Stimulated activated CD8-positive, alpha-beta memory T cell treated with anti-CD3 and anti-CD28 coated beads, Interleukin-12 subunit alpha, Interleukin-12 subunit beta, amount 100 ng/mL, for 24 hours (primary cell): ENCODE measurements around the gene B3GNT2.

Experiments
- DNase-seq: peaks from one replicate; pipeline ENCODE4 v3.0.0-alpha.2; 2020; ENCODE audit errors: extremely low read depth

Gene B3GNT2

DNA sequence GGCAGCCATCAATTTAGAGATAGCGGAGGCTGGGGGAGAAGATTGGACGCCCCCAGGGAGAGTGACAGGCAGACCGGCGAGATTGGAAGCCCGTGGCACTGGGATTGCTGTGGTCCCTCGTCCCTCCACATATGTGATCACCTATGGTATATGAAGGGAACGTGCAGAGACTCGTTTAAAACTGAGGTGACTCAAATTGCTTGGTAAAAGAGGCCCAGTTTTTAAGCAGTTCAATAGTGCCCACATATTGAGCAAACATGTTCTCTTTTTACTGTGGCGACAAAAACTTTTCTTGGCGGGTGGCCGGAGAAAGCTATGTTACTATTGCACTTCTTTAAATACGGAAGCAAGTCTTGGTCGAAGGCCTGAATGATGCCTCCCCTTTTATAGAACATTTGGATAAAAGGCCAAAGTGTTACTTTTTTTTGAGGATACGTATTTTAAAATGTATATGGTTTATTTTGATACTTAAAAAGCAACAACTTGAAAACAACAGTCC lies 9.1 kb downstream of the B3GNT2 start:
- no peak for DNase-seq

DNA sequence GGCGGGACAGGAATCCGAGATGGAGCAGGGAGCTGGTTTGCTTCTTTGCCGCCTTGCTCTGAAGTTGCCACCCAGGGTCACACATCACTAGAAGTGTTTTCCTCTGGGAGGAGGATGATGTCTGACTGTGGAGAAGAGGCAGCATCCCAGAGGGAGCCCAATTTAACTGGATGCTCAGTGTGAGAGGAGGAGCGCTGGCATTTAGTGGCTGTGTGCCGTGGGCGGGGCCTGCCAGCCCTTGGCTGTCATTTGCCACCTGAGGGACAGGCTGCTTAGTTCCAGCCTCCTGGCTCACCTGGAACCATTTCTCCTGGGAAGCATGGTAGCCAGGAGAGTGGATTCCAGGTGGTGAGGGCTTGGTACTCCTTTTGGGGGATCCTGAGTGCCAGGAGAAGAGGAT lies 9.6 kb downstream of the B3GNT2 start:
- no peak for DNase-seq

GRCh38 chr2:62206024-62206423 lies 10.1 kb downstream of the B3GNT2 start:
- no peak for DNase-seq

- no peak for DNase-seq
Observed at GRCh38 chr2:62207491-62207890, 11.6 kb downstream of the B3GNT2 start.

DNA sequence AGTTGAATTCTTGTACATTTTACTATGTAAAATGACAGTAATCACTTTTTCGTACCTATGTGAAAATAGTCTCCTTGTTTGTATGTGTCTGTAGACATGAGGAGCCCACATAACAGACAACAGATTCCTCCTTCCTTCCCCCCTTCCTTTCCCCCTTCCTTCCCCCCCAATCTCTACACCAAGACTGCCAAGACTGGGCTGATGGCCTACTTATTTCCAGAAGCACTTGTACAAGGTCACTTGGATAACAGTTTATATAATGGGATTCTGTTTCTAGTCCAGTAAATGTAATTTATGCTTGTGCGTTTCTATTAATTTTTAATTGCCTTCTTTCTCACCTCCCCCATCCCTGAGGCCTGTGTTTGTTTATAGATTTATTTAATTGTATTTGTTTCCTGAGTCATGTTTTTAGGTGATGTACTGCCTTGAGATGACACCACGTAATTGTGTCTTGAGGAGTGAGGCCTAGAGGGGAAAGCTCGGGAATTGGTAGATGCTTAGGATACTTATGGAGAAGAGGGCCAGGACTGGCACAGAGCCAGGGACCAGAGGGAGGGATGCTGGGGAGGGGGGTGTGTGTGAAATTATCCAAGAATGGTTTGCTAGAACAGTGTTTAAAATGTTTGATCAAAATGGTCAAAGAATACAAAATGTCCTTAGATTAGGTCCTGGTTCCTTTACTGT lies 12.3 kb downstream of the B3GNT2 start:
- no peak for DNase-seq

GRCh38 chr2:62208758-62209114 lies 12.8 kb downstream of the B3GNT2 start:
- DNase-seq, result no peak

GRCh38 chr2:62209427-62209991 lies 13.6 kb downstream of the B3GNT2 start:
- no peak for DNase-seq

- no peak for DNase-seq
Observed at GRCh38 chr2:62215306-62216064, 19.6 kb downstream of the B3GNT2 start.

GRCh38 chr2:62216113-62216512 lies 20.2 kb downstream of the B3GNT2 start:
- DNase-seq, result no peak

DNA sequence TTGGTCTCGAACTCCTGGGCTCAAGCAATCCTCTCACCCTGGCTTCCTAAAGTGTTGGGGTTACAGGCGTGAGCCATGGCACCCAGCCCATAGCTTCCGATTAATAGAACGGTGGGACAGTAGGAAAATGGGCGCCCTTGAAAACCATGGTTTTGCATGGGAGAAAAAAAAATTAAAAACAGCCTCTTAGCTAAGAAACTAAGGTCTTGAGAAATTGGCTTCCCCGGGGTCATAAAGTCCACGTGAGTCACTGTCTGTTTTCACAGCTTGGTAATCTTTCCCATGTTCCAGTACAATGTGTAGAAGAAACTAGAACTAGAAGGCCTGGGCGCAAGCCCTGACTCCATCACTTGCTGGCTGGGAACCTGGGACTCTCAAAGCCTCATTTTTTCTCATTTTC lies 20.7 kb downstream of the B3GNT2 start:
- DNase-seq, result no peak

DNA sequence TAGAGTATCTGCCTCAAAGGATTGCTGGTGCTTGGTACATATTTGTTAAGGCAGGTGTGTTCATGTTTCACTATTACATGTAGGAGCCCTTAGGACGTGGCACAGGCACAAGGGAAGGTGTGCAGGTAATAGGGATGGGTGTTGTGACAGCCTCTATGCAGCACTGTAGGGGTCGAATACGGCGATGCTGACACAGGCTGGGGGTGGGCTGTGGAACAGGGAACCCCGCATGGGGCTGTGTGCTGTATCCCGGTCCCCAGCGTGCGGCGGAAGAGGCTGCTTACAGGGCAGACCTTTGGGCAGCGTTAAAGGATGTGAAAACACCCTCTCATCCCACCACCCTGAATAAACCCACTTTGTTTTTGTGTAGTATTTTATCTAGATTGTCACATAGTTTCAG lies 21.5 kb downstream of the B3GNT2 start:
- DNase-seq, result no peak

- no peak for DNase-seq
Observed at GRCh38 chr2:62217970-62218369, 22.1 kb downstream of the B3GNT2 start.

DNA sequence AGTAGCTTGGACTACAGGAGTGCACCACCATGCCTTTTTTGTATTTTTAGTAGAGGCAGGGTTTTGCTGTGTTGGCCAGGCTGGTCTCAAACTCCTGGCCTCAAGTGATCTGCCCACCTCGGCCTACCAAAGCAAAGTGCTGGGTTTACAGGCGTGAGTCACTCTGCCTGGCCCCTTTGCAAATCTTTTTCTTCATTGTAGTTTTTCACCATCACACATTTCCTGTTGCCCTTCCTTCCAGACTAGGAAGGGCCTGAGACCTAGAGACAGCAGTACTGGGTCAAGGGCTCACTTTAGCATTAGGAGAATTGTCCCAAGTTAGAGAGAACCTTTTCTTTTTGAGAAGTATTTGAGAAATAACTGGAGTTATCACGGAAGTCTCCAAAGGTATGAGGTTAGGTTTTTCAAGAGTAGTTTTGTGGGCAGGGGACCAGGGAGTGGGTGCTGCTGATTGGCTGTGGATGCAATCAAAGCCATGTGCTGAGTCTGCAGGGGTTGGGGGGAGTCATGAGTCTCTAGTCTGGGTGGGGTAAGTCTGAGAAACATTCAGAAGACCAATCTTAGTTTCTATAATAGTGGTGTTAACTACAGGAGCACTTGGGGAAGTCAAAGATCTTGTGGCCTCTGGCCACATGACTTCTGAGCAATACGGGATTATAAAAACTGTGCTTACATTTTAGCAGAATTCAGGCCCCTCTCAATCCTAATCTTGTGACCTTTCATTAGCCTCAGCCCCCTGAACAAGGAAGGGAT lies 23.7 kb downstream of the B3GNT2 start:
- DNase-seq, result no peak

DNA sequence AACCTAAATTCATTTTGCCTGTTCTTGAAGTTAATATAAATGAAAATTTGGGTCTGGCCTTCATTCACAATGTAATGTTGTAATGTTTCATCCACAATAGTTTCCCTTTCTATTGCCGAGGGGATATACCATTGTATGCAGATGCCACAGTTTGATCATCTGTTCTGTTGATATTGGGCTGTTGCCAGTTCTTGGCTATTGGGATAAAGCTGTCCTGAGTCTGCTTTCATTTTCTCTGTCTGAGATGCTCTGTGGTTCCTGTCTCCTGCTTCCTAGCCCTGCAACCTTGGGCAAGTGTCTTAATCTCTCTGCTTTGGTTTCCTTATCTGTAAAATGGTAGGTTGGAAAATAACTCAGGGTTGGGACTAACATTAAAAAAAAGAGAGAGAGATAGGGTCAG lies 25.2 kb downstream of the B3GNT2 start:
- no peak for DNase-seq

DNA sequence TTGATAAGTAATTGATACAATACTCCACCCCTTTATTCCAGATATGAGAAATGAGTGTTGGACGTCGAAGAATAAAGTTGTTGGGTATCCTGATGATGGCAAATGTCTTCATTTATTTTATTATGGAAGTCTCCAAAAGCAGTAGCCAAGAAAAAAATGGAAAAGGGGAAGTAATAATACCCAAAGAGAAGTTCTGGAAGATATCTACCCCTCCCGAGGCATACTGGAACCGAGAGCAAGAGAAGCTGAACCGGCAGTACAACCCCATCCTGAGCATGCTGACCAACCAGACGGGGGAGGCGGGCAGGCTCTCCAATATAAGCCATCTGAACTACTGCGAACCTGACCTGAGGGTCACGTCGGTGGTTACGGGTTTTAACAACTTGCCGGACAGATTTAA lies 26.3 kb downstream of the B3GNT2 start:
- DNase-seq, result no peak

- DNase-seq, result no peak
Observed at GRCh38 chr2:62222674-62223073, 26.8 kb downstream of the B3GNT2 start.

DNA sequence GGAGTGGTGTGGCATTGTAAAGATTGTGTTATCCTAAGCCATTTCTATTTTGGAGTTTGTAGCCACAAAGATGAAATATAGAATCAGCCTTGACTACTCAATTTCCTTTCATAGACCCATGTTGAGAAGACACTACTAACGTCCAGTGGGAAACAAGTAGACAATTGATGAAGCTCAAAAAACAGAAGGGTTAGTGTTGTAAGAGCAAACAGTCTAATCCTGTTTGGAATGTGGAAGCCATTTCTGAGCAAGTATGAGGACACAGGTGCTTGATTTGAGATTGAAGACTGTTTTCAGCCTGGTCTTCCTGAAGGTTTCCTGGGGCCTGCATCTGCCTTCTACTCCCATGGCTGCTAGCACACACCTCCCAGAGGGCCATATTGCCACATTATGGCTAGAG lies 29.1 kb downstream of the B3GNT2 start:
- no peak for DNase-seq

- no peak for DNase-seq
Observed at GRCh38 chr2:62227386-62228075, 31.6 kb downstream of the B3GNT2 start.

DNA sequence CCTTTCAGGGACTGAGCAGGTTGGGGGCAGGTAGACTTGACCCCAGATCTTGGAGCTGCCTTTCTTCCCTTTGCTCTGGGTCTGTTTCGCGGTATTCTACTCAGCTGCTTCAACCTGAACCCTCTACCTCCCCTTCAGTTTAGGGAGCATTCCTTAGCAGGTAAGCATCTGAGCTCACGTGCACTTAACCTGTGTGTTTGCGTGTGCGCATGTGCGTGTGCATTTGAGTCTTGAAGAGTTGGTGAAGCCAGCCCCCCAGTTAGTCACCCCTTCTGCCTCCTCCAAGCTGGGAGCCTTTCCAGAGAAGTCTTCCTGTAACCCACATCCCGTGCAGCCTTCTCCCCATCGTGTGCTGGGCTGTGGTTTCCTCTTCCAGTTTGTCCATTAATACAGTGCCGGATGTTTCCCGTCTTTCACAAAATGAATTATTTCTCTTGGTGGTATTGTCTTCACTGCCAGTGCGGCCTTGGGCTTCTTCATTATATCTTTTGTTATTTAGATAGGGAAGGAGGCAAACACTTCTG lies 33.2 kb downstream of the B3GNT2 start:
- no peak for DNase-seq

DNA sequence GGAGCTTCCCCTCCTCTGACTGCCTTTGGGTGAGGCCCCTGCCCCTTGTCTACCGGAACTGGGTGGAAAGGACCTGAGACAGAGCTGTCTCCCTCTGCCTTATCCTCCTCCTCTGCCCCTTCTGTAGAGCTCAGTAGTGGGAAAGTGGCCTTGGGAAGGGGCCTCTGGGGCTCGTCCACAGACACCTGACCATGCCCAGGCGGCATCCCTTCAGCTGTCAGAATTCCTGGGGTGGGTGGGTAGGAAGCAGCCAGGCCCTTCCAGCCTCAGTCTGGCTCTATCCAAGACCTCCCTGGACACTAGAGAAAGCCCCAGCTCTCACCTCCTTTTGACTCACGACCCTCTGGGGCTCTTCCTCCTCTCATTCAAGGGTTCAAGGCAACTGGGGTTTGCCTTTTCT lies 35.6 kb downstream of the B3GNT2 start:
- no peak for DNase-seq
